Measurements from ENCODE around the gene SLC9A9.
"Not testable (repeated sequence)": the region's sequence is repeated elsewhere in the genome, so short reads cannot be mapped to it uniquely, and the experiment has no call there.

The SLC9A9 gene

DNA sequence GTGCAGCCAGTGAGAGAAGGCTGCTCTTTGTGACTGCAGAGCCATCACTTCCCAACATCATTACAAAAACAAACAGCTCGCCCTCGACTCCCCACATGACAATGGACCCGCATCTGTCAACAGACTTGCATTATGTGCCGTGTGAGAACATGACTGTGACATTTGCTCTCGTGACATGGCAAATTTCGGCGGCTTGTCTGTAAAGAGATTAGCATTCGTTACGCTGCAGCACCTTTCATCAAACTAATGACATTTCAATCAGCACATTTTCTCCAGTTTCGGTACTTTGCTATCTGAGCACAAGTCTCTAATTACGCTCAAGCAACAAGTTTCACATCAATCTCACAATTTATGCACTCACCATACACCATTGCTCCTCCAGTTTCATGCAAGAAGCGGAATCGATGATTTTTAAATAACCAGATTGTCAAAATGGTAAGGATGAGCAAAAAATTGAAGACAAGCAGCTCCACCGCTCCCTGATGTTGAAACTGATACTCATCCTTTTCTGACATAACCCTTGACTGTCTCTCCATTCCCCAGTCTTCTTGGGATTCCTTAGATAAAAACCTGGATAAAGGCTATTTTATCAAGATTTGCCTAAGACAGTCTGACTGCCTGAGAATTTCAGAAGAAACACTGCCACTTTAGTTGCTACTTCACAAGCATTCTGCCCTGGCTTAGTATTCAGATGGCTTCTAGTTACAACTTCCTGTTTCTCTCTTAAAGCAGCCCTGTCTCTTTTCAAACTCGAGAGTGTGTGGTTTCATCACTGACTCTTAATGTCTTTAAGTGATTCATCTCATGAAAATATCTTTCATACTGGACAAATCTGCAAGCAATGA, at the start of gene SLC9A9:
SLC9A9 (minus strand) TSS at position 682 of the 845 bp plus-strand sequence; CDS start at position 536, 146 bp downstream.
- peak; percentile 48 for DNase-seq

GRCh38 chr3:143897576-143898295, 49.5 kb upstream of the SLC9A9 start:
- DNase-seq: peak; percentile 48

DNA sequence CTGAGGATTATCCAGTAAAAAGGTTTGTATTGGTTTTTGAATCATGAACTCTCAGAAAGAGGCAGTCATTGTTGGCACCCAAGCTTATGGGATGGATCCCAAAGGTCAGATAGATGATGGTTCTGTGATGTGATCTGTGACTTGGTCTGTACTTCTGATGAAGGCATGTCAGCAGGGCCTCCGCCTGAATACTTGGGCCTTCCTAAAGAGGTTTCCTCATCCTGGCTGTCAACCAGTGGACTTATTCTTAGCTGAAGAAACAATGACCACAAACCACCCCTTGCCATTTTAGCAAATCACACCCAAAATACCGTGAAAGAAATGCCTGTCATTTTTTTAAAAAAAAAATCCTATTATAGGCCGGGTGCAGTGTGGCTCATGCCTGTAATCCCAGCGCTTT, 48.2 kb upstream of the SLC9A9 start:
- DNase-seq: no peak

GRCh38 chr3:143895805-143896204, 47.5 kb upstream of the SLC9A9 start:
- DNase-seq: peak; percentile 25

DNA sequence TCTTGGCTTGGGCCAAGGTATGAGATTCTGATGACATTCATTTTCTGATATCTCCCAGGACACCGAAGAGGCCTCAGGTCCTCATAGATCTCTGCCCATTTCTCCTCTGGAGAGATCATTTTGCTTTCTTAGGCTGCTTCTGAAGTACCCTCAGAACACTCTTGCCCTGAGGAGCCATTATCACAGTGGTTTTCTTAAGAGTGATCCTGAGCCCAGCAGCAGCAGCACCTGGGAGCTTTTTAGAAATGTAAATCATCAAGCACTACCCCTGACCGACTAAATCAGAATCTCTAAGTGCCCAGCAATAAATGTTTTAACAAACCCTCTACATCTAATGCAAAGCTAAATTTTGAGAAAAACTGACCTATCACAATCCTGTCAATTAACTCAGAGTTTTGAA, 40.6 kb upstream of the SLC9A9 start:
- no peak for DNase-seq

DNA sequence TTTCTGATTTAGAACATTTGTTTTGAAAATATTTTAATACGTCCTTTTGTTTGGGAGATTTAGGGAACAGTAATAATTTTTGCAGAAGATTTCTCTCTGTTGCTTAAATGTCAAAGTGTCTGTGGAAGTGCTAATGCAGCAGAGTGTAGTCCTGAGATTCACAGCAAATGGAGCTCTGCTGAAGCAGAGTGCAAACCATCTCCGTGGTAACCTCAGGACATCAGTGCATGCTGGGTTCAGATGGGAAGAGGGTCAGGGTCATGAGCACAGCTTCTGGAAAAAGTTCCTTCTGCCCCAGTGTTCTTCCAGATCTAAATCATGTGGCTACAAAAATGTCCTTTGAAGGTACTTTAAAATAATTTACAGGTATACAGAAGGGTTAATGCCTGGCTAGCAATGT, 39.9 kb upstream of the SLC9A9 start:
- no peak for DNase-seq

- DNase-seq: peak; percentile 33
Measured at GRCh38 chr3:143885780-143886427, 37.6 kb upstream of the SLC9A9 start.

- DNase-seq: no peak
Measured at GRCh38 chr3:143884861-143885260, 36.6 kb upstream of the SLC9A9 start.

GRCh38 chr3:143883151-143883550, 34.9 kb upstream of the SLC9A9 start:
- DNase-seq: no peak

DNA sequence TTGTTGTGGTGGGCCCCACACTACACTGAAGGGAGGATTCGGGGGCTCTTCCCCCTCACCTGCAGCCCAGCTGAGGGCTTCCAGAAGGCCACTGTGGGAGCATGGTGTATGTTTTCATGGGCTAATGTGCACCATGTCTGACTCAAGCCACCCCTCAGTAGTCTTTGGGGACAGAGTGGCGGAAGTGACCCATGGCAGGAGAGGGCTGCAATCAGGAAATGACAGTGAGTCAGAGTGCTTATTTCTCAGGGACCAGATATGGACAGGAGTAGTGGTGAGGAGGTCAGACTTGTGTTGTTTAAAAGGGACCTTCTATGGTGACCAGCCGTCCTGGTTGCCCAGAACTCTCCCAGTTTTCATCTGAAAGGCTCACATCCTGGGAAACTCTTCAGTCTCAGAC, 32.8 kb upstream of the SLC9A9 start:
- DNase-seq: no peak

- DNase-seq: no peak
Measured at GRCh38 chr3:143875546-143875945, 27.3 kb upstream of the SLC9A9 start.

- DNase-seq: not testable (repeated sequence)
Measured at GRCh38 chr3:143873553-143873952, 25.3 kb upstream of the SLC9A9 start.

DNA sequence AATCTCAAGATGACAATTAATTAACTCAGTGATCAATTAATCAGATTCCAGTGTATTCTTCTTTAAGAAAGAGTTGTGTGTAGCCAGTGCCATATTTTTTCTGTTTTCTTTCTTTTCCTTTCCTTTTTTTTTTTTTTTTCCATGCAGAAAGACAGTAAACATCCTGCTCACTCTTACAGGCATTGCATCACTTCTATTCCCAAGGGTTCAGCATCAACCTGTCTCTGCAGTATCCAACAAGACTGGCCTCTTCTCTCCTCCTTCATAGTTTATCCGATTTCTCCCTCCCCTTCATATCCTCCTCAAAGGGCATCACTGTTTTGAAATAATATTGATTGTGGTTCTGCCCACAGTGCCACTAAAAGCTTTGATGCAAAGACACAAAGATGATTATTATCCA, 17.0 kb upstream of the SLC9A9 start:
- no peak for DNase-seq

- no peak for DNase-seq
Measured at GRCh38 chr3:143859465-143860203, 11.4 kb upstream of the SLC9A9 start.

- no peak for DNase-seq
Measured at GRCh38 chr3:143856252-143856970, 8.1 kb upstream of the SLC9A9 start.

DNA sequence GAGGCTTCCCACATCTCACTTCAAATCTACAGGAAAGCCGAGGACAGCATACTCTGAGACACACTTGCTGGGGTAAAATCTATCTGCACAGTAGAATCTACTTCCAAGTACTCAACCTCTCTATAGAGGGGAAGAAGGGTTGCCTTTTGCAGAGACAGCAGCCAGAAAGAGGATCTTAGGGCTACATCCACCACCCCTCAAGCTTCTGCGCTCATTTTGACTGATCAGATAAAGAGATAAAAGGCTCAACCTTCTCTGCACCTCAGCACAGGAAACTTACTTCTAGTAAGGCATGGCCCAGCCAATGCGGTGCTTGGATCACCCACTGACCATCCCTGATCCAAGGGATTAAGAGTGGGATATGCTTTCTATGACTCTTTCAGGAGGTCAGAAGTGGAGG, 6.9 kb upstream of the SLC9A9 start:
- DNase-seq: no peak

- no peak for DNase-seq
Measured at GRCh38 chr3:143851331-143852017, 3.2 kb upstream of the SLC9A9 start.

DNA sequence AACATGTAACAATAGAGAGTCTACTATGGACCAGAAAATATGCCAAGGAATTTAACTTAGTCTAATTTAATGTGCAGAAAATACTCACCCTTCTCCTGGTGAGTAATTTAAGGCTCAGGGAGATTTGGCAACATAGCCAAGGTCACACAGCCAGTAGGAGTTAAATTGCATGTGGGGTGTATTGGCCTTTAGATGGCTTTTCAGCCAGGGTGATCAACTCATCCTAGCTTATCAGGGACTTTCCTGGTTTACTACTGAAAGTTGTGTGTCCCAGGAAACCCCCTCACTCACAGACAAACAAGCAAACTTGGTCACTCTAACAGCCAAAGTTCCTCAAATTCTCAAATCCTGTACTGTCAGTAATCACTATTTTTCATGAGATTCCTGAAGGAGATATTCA, 2.6 kb upstream of the SLC9A9 start:
- DNase-seq: no peak

DNA sequence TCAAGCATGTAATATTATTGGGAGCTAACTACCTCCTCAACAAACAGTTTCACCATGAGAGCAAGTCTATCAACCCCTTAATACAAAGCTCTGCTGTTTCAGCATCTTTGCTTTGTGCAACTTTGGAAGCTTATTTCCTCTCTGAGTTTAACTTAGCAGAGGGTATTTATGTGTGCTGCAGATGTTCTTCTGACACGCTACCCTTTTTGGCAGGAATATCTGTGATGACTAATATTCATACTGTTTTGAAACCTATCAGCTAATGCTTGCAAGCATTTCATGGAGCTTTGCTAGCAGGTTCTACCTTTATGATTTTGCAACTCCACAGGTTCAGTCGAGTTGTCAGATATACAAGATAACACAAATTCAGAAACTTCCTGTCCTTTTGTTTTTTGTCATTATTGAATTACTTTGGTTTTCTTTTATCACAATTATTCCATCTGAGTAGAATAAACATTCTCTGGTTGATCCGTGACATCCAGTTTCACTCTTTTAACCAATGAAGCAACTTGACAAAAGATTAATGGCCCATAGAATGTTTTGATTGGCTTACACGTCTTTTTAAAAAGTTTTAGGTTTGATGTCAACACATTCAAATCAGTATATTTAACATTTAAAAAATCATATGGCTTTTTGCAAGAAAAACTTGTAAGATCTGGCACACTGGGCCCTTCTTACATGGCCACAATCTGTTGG, 1.7 kb upstream of the SLC9A9 start:
- no peak for DNase-seq

GRCh38 chr3:143848704-143849103, 436 bp upstream of the SLC9A9 start:
- no peak for DNase-seq

DNA sequence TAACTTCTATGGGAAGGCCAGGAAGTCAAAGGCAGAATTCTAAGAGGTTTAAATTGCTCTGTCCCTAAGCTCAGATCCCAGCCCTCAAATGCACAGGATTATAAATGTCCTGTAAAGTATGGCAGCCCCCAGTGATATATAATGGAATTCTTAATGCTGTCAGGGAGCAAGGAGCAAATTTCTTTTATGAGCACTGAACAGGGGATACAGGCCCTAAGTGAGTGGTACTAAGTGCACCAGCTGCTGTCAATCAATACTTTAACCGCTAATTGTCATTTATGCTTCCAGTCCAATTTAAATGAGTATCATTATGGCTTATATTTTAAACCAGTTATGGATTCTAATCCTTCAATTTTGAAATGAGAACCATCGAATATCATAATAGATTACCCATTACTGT, 4.7 kb downstream of the SLC9A9 start:
- no peak for DNase-seq
